NCI-H1417 treated with DMSO at 0.1 percent for 48 hours (cell line): ENCODE measurements around the gene KDM6A.
"Not testable (repeated sequence)": the region's sequence is repeated elsewhere in the genome, so short reads cannot be mapped to it uniquely, and the experiment has no call there.

Experiments
- DNase-seq: peaks from one replicate; lab custom pipeline; 2025; lab: John Stamatoyannopoulos, UW

KDM6A gene

DNA sequence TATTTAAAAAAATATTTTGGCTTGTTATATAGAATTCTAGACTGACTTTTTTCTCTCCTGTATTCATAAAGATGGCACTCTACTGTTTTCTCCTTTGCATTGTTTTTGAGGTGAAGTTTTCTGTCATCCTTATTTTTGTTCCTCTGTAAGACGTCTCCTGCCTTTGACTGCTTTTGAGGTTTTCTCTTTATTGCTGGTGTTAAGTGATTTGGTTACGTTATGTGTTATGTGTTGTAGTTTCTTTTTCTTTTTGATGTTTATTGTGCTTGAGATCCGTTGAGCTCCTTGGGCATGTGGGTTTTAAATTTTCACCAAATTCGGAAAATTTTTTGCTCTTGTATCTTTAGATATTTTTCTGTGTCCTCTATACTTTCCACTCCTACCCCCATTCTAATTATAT lies 50.0 kb downstream of the KDM6A start:
- no peak for DNase-seq

DNA sequence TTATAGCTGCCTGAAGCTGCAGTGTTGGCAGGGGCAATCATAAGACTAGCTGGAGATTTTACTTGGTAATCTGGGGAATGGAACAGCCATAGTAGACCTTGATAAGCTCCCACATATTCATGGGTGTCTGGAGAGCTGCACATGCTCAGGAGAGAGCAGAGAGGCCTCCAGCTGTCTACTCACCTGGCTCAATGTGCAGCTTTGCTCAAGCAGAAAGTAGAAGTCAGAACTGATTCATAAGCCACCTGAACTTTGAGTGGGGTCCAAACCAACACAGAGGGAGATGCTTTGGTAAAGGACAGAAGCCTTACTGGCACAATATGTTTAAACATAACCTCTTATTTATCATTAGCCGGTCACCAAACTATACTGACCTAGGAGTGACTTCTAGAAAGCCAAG lies 54.4 kb downstream of the KDM6A start:
- no peak for DNase-seq

DNA sequence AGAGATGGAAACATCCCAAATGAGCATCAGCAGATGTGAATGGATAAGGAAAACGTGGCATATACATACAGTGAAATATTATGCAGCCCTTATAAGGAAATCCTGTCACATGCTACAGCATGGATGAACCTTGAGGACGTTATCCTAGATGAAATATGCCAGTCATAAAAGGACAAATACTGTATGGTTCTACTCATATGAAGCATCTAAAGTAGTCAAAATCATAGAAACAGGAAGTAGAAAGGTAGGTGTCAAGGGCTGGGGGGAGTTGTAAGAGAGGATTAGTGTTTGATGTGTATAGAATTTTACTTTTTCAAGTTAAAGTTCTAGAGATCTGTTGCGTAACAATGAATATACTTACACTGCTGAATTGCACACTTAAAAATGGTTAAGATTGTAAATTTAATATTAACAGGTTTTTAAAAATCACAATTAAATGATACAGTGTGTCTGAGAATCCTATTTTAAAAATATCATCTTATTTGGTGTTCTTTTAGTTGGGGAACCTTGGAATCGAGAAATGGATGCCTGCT lies 58.5 kb downstream of the KDM6A start:
- DNase-seq: no peak

DNA sequence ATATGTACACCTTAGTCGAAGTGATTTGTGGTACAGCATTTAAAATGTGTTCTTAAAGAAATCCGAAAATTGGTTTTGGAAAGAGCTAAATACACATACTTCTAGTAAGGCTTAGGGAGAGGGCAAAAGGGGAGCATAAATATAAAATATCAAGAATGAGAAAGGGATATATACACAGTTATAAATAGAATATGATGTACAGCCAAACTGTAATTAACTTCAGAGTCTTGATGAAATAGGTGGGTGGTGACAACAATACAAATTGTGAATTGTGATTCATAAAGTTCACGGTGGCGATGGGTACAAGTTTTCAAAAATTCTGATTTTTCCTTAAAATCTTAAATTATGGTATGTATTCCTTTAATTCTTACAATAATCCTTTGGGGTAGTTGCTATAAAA lies 62.2 kb downstream of the KDM6A start:
- no peak for DNase-seq

DNA sequence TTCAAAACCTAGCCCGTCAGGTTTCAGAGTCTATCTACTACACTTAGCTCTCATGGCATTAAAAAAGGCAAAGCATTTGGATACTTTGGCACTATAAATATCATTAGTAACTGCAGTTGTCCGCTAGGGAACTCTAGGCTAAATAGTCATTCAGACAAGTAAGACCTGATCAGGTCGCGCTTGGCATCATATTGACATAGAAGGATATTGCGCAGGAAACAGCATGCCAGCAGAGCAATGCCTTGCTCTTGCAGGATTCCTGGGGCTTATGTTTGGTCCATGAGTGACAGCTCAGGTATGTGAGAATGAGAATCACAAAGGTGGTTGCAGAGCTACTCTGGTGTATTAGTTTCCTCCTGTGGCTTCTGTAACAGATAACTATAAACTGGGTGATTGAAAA lies 62.7 kb downstream of the KDM6A start:
- DNase-seq: no peak

DNA sequence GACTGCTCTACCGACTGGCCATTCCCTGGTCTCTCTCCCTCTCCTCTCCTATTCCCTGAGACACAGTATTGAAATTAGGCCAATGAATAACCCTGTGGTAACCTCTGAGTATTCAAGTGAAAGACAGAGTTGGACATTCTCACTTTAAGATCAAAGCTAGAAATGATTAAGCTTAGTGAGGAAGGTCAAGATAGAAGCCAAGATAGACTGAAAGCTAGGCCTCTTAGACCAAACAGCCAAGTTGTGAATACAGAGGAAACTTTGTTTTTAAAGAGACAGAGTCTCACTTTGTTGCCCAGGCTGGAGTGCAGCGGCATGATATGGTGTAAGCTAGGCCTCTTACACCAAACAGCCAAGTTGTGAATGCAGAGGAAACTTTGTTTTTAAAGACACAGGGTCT lies 64.6 kb downstream of the KDM6A start:
- no peak for DNase-seq

DNA sequence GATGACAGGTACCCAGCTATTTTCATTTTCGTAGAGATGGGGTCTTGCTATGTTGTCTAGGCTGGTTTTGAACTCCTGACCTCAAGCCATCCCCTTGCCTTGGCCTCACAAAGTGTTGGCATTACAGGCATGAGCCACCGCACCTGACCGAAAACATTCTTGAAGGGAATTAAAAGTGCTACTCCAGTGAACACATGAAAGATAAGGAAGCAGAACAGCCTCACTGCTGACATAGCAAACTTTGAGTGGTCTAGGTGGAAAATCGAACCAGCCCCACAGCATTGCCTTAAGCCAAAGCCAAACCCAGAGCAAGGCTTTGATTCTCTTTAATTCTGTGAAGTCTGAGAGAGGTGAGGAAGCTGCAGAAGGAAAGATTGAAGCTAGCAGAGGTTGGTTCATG lies 65.1 kb downstream of the KDM6A start:
- no peak for DNase-seq

DNA sequence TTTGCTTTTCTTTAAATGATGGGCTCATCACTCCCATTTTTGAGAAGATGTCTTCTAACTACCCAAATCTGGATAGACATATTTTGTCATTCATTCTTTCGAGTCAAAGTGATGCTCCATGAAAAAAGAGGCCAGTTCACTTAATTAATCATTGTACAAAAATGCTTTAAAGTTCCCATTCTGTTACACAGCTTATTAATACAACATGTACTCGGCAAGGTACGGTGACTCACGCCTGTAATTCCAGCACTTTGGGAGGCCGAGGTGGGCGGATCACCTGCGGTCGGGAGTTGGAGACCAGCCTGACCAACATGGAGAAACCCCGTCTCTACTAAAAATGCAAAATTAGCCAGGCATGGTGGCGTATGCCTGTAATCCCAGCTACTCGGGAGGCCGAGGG lies 67.6 kb downstream of the KDM6A start:
- DNase-seq: not testable (repeated sequence)

DNA sequence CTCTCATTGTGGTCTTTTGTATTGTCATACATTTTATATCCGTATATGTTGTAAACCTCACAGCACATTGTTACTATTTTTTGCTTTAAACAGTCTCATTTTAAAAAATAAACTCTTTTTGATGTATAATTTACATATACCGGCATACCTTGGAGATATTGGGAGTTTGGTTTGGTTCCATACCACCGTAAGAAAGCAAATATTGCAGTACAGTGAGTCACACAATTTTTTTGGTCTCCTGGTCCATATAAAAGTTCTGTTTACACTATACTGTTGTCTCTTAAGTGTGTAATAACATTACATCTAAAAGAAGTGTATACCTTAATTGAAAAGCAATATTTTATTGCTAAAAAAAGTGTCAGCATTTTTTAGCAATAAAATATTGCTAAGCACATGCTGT lies 70.0 kb downstream of the KDM6A start:
- no peak for DNase-seq

DNA sequence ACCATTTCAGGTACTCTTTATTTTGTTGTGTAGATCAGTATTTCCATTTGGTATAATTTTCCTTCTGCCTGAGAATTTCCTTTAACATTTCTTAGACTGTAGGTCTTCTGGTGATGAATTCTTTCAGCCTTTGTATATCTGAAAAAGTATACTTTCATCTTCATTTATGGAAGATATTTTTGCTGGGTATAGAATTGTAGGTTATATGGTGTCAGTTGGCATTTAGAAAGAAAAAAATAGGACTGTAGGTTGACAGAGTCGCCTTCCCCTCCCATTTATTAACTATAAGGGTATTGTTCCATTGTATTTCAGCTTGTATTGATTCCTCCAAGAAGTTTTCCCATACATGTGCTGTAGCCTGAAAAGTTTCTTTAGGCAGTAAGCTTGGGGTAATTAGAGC lies 71.9 kb downstream of the KDM6A start:
- DNase-seq: no peak

DNA sequence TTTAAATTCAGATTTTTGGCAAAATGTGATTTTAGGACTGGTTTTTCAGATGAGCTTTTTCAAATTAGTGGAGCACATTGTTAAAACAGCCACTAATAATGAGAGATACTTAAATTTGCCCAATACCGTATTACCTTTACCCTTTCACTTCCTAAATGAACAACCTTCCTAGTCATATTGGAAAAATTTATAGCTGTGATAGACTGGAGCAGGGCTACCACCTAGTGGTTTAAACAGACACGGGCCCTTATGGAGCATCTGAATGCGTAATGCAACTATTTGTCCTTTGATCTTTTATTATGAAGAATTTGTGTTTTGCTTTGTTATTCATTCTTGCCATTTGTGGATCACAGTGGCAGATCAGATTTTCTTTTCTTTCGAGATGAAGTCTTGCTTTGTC lies 72.7 kb downstream of the KDM6A start:
- DNase-seq: no peak

DNA sequence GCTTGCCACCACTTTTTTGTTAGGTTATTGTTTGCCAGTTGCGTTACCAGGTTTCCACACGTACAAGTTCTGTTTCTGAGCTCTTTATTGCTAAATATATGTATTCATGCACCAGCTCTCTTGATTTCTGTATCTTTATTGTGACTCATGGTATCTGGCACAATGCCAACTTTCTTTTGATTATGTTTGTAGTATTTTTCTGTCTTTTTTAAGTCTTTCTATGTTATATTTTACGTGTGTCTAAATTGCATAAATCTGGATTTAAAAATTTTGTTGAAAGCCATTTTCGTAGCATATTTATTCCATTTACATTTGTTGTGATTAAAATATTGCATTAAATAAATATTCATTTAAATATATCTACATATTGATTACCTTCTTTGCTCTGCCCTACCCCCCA lies 73.8 kb downstream of the KDM6A start:
- no peak for DNase-seq

DNA sequence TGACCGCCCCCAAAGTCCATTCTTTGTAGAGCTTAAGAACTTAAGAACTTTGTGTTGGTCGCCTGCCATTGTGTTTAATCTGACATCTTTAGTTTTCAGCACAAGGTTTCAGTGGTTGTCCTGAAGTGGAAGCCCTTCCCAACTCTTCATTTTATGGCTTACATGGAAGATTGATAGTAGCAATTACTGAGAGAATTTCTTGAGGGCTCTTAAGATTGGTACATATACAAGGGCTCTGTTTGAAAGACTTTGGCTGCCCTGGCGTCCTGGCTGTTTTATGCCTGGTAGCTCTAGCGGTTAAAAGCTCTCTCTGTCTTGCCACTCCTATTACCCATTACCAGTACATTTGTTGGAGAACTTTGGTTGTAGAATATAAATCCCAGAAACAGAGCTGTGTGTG lies 75.0 kb downstream of the KDM6A start:
- no peak for DNase-seq

DNA sequence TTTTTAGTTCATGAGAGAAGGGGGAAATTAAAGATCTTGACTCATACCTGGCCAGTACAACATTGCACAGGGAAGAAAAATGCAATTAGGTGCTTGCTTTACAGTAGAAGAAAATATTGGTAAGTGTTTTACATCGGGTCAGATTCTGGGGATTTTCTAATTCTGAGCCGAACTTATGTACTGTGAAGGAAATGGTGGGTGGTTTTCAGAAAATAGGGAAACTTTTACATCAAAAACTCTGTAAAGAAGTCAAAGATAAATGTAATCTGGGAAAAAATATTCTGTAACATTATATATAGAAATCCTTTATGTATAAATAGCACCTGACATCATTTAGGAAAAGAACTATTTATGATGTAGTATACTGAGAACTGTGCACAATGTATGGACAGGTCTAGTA lies 75.4 kb downstream of the KDM6A start:
- DNase-seq: no peak

DNA sequence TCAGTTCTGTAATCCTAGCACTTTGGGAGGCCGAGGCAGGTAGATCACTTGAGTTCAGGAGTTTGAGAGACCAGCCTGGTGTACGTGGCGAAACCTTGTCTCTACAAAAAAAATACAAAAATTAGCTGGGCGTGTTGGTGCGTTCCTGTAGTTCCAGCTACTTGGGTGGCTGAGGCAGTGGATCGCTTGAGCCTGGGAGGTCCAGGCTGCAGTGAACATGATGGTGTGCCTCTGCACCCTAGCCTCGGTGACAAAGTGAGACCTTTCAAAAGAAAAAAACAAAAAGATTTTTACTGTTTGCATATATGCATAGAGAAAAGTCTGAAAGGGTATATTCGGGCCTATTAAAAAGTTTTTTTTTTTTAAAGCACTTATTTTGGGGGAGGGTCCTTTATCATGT lies 76.1 kb downstream of the KDM6A start:
- DNase-seq: no peak

DNA sequence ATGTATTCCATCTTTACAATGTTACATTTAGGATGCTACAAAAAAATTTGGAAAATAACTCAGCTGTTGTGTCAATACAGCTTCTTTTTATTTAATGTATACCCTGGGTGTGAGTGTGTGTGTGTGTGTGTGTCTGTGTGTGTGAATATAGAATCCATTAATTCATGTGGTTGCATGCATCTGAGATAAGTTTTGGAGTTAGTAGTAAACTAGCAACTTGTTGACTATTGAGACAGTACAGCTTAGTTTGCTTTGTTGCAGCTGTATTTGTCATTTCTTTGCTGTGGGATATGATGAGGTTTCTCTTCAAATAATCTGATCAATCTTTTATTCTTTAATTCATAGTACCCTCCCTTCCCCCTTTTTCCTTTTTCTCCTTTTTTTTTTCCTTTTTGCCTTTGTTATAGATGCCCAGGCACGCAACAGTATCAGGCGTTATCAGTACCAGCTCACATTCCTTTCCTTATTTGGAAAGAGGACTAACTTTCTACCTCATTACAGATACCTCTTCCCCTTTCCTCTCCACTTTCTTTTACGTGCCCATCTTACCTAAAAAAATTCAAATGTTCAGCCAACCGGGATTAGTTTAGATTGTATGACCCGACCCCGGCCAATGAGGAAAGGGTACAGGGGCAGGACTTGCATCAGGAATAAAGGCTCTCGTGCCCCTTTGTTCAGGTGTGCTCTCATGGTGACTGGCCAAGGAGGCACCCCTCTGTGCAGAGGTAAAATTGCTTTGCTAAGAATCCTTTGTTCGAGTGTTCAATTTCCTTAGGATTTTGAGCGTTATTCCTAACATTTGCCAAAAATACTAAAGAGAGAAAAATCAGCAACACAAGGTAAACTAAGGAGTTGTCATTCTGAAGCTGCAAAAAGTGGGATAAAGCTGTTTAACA lies 77.7 kb downstream of the KDM6A start:
- not testable (repeated sequence) for DNase-seq

DNA sequence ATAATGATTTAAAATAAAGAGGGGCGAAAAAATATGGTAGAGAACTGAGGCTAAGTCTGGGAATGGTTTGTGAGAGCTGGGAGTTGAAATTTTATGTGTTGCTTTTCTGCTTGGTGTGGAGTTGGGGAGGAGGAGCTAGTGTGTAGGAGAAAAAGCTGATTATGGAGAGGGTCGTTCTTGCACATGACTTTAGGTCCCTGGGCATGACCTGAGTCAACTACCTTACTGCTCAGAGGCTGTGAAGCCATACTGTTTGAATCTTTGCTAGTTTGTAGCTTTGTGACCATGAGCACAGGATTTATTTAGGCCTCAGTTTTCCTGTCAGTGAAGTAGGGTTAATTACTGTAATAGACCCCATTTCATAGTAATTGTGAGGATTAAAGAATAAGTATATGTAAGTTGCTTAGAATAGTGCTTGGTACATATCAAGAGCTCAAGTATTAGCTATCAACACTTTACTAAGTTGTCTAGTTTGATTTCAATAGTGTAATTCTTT lies 78.6 kb downstream of the KDM6A start:
- DNase-seq: no peak

DNA sequence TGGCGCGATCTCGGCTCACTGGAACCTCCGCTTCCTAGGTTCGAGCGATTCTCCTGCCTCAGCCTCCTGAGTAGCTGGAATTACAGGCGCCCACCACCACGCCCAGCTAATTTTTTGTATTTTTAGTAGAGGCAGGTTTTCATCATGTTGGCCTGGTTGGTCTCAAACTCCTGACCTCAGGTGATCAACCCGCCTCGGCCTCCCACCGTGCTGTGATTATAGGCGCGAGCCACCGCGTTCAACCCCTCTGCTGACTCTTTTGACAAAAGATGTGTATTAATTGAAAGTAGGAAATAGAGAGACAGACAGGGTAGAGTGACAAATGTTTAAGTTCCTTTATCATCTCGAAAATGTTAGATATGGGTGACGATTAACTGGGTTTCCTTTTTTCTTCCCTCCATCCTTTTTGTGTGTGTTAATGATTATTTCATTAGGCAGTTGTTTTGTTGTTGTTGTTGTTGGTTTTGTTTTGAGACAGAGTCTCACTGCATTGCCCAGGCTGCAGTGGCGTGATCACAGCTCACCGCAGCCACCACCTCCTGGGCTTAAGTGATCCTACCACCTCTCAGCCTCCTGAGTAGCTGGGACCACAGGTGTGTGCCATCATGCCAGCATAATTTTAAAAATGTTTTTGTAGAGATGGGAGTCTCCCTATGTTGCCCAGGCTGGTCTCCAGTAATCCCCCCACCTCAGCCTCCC lies 79.5 kb downstream of the KDM6A start:
- DNase-seq: no peak

DNA sequence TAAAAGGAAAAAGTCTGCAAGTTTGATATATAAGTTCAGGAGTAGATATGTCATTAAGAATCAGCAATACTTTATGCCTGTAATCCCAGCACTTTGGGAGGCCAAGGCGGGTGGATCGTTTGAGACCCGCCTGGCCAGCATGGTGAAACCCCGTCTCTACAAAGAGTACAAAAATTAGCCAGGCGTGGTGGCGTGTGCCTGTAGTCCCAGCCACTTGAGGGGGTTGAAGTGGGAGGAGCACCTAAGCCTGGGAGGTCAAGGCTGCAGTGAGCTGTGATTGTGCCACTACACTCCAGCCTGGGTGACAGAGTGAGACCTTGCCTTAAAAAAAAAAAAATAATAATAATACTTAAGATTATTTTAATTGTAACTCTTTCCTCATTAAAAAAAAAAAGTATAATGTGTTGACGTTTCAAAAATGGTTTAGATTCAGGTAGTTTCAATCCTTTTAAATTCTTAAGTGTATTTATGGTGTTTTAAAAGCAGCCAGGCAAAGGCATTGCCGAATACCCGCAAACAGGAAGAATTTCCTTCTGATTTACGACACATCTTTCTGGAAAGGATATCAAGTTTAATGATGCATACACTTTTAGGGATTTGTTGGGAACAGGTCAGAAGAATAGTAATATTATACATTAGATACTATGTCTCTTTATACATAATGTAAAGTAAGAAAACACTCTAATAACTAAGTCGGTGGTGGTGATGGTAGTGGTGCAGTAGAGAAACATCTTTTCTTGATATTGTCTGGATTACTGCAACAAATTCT lies 80.9 kb downstream of the KDM6A start:
- no peak for DNase-seq

DNA sequence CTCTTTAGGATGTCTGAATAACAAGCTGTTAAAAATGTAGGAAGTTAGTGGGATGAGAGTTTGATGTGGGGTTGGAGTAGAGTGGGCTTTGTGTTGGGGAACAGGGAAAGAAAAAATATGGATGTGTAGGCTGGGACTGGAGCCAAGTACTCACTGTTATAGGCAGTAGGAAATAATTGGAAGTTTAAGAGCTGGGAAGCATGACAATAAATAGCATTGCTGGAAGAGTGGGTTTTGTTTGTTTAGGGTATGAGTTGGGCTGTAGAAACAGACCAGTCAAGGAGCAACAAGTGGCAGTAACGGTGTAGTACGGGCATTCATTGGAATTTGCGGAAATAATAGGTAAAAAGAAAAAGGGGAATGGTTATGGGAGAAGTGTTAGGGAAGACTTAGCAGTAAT lies 81.6 kb downstream of the KDM6A start:
- no peak for DNase-seq

DNA sequence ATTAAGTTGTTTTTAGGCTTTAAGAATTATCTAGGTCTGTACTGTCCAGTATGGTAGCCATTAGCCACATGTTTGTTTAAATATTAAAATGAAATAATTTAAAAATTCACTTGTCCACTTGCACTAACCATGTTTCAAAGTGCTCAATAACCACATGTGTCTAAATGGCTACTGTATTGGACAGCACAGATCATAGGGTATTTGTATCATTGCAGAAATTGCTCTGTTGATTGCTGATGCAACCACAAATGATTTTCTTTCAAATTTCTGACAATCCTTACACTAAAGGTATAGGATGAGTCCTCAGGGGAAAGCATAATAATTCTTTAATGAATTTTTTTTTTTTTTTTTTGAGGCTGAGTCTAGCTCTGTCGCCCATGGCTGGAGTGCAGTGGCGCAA lies 84.9 kb downstream of the KDM6A start:
- no peak for DNase-seq

DNA sequence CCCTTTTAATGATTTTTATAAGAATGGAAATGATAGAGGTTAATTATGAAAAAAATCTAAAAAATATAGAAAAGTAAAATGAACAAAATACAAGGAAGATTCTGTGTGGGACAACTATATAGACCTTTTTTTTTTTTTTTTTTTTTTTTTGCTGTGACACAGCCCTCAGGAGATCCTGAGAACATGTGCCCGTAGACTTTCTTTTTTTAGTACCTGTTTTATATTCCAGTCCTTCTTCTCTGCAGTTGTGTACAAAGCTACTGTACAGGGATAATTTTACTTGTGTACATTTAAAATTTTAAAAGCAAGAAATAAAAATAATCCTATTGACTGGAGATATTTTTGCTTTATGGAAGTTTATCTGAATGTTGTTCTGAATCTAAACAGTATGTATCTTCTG lies 85.5 kb downstream of the KDM6A start:
- no peak for DNase-seq
